ENCODE measurements around the gene BEGAIN.

DNA sequence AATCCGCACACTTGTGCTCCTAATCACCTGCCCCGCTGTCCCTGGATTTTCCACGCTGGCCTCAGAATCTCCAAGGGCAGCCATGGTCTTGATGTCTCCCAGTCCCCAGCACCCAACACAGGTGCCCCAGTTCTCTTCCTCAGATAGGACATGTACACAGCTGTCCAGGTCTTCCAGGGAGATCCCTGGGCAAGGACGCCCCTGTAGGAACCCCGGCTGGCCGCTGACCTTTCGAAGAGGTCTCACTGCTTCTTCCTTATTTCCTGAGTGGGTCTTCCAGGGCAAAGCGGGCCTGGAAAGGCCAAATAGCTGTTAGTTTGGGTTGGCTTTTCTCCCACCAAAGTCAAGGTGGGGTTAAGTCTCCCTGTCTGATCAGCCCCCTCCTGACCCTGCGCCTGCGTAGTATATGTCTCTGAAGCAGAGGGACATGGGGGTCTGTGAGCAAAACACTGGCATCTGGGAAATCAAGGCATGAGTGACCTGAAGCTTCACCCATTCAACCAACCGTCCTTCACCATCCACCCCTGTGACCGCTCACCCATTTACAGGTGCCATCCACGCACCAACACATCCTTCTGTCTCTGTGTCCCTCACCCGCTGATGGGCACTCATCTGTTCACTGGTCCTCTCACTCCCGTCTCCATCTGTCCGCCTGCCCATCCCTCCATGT lies 4.6 kb downstream of the BEGAIN start:
- TF ChIP-seq TAF1 (IDR thresholded peaks at IDR 0.05; ENCODE audit: low read depth, low read length) = no peak
- no peak for TF ChIP-seq SIN3A (conservative IDR thresholded peaks at IDR 0.05 in 1 of 2, IDR thresholded peaks at IDR 0.05 in 1 of 2; ENCODE audit: low read depth in 1 of 2, low read length in 2 of 2)
- TF ChIP-seq, protein P1, sequence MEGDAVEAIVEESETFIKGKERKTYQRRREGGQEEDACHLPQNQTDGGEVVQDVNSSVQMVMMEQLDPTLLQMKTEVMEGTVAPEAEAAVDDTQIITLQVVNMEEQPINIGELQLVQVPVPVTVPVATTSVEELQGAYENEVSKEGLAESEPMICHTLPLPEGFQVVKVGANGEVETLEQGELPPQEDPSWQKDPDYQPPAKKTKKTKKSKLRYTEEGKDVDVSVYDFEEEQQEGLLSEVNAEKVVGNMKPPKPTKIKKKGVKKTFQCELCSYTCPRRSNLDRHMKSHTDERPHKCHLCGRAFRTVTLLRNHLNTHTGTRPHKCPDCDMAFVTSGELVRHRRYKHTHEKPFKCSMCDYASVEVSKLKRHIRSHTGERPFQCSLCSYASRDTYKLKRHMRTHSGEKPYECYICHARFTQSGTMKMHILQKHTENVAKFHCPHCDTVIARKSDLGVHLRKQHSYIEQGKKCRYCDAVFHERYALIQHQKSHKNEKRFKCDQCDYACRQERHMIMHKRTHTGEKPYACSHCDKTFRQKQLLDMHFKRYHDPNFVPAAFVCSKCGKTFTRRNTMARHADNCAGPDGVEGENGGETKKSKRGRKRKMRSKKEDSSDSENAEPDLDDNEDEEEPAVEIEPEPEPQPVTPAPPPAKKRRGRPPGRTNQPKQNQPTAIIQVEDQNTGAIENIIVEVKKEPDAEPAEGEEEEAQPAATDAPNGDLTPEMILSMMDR (IDR thresholded peaks at IDR 0.05; ENCODE audit: control extremely low read depth in 1 of 3, insufficient read depth in 1 of 3, low read depth in 1 of 3, low read length in 3 of 3) = no peak
- TF ChIP-seq POLR2A (IDR thresholded peaks at IDR 0.05; ENCODE audit: control extremely low read depth in 1 of 2, low read depth in 2 of 2, low read length in 2 of 2) = no peak
- TF ChIP-seq GTF2F1 (IDR thresholded peaks at IDR 0.05; ENCODE audit: borderline replicate concordance, low read depth, low read length) = no peak
- TF ChIP-seq POLR2AphosphoS5 (IDR thresholded peaks at IDR 0.05; ENCODE audit: low read depth, low read length) = no peak
- TF ChIP-seq, protein P2, sequence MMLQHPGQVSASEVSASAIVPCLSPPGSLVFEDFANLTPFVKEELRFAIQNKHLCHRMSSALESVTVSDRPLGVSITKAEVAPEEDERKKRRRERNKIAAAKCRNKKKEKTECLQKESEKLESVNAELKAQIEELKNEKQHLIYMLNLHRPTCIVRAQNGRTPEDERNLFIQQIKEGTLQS (IDR thresholded peaks at IDR 0.05; ENCODE audit: insufficient read depth, low read depth, low read length) = no peak
- TF ChIP-seq YY1 (IDR thresholded peaks at IDR 0.05; ENCODE audit: low read depth, low read length) = no peak
- no peak for TF ChIP-seq ZNF274 (IDR thresholded peaks at IDR 0.05; ENCODE audit: borderline replicate concordance, extremely low read depth, low read length)
- no peak for TF ChIP-seq EZH2 (IDR thresholded peaks at IDR 0.05; ENCODE audit: low read depth, low read length, severe bottlenecking)

All from H1 (cell line).